Renal cortical epithelial cell (primary cell): ENCODE measurements around the gene SFTA2. TPM values are rescaled to one million over a fixed set of nuclear protein-coding genes. Genes with fewer than 3 reads are reported as not detected.
A peak's percentile ranks its signal among the peaks of the same experiment; 100 is the strongest.
"Not testable (repeated sequence)": the region's sequence is repeated elsewhere in the genome, so short reads cannot be mapped to it uniquely, and the experiment has no call there.

Experiments
- DNase-seq: peaks from one replicate; pipeline ENCODE4 v3.0.0-alpha.2; 2011; ENCODE audit warnings: low read depth
- total RNA-seq: library from RNA; depleted of rRNA; stranded (reverse); fragments of >200 nt; gene quantifications from 2 replicates; pipeline ENCODE4 v1.2.3, GENCODE V29; 2014

SFTA2 gene
- total RNA-seq, 1 donor from 2014 or later, result not detected

DNA sequence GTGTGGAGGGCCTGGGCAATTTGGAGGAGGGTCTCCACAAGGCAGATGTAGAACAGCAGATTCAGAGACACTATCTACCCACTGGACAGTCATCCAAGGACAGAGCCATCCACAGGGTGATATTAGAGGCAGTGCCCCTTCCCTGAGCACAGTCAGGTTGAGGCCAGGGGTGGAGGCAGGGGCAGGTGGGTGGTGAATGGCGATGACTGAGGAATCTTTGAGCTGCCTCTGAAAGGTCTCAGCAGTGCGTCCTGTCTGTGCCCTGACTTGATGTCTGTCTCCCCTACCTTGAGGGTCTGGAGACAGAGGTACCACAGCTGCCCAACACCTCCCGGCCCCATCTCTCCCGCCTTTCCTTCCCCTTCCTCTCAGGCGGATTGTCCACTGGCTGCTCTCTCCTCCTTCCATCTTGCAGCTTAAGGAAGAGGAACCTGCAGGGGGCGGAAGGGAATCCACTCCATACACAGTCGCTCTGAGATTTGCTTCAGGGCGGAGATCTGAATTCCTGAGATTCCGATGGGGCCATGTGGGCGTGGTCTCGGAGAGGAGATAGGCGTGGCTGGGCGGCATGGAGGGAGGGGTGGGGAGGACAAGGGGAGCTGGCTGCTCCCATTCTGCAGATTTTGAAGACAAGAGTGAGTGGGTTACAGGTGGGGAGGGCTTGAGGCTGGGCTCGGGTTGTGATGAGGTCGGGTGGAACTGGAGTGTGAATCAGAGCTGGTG, 10.5 kb upstream of the SFTA2 start:
- peak; percentile 86 for DNase-seq

DNA sequence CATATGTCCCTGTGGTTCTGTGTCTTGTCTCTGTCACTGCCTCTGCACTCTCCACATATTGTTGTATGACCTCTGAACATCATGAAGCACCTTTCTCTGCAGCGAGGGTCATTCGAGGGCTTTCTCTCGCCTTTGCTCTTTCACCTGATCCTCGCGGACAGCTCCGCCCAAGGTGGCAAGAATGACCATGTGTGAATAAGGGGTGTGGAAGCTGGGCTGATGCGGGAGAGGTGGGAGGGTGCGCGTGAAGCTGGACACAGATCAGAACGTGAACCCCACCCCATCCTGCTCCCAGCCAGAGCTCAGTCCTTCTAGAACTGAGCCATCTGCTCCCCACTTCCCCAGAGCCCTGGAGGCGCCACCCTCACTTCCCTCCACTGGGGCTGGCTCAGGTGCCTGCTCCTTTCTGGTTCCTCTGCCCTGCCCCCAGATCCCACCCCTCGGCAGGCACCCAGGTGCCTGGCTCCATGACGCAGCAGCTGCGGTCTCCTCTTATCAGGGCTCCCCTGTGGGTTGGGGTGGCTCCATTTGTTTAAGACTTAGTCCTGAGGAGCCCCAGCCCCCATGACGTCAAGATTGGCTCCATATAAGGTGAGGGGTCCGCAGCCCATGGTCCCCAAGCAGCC, 8.5 kb upstream of the SFTA2 start, which contains the start of gene MUCL3:
Gene MUCL3, plus strand, starts transcription at position 613 of the 626 bp plus-strand sequence. CDS start 27 bp downstream, outside the sequence.
- no peak for DNase-seq

DNA sequence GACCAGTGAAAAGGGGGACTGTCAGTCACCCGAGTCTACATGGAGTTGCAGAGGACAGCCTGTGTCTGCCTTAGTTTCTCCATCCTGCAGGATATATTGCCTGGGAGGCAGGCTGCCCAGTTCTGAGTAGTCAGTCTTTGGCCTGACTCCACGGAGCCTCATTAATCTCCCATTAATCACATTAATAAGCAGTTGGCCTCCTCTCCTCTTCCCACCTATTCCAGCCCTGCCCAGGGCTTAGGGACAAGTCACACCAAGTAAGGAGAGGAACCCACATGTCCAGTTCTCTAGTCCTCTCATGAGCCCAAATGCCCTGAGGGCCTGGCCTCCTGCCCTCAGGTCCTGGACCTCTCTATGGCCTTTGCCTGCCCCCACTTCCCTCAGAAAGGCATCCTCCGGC, 7.5 kb upstream of the SFTA2 start:
- DNase-seq, result no peak

DNA sequence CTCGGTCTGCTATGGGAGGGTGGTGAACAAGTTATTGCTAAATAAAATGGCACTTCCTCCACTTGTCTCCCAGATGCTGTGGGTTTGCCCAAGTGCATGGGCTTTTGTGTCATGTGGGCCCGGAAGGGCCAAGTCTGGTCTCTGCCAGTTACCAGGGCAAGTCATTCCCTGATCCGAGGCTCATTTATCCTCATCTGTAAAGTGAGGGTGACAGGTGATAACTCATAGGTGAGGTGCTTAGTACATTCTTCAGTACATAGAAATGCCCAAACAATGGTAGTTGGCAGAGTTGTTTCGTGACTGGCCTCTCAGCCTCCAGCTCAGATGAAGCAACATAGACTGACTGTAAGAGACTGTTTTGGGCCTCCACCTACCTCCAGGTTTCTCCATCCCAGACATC, 6.8 kb upstream of the SFTA2 start:
- DNase-seq, result no peak

DNA sequence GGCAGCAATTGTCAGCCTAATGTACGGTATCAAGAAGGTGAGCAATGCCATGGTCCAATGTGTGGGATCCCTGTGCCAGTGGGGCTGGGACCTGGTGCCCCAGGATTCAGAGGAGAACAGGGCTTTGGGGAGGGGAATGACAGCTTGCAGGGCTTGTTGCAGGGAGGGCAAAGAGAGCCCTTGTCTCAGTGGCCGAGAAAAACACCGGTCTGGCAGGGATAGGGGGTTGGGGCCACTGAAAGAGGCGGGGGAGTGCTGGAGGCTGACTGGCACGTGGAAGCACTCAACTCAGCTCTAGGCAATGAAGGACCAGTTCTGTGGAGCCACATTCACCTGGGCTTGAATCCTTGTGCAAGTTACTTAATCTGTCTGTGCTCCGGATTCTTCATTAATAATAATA, 5.3 kb upstream of the SFTA2 start:
- no peak for DNase-seq

DNA sequence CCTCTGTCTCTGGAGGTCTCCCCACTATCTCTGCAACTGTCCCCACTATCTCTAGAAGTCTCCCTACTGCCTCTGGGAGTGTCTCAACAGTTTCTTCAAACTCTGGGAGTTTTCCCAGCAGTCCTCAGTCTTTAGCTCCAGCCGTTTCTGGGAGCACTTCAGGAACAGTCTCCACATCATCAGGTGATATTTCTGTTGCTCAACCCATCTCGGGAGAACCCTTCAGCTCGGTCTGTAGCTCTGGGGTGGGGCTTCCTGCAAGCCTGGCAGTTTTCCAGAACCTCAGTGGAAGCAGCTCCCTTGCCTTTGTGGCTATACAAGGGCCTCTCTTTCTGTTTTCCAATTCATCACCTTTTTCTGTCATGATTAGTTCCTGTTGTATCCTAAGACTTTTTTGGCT, 3.0 kb upstream of the SFTA2 start:
- DNase-seq, result peak; percentile 71

DNA sequence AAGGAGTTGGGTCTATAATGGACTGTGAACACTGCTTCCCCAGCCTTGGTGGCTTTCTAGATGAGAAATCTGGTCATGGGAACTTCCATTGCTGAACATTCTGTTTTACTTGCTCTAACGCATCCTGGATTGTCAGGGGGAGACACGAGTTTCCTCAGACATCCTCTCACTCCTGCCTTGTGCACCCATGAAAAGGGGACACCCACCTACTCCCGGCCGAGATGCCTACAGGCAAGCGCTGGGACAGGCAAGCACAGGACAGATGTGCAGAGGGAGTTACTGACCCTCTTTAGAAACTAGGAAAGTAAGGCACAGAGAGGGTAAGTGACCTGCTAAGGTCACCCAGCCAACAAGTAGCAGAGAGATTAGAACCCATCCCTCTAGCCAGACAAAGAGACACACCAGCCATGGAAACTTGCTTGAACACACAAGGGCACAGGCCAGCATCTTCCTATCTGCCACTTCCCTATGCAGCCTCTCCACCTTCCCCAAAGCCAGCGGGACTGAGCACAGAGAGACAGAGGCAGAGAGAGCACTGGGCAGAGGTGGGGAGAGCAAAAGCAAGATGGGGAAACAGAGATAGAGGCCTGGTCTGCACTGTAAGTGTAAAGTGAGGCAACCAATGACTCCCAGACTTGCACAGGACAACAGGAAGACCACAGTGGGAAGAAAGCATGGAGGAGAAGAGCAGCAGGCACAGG, 845 bp upstream of the SFTA2 start:
- no peak for DNase-seq

DNA sequence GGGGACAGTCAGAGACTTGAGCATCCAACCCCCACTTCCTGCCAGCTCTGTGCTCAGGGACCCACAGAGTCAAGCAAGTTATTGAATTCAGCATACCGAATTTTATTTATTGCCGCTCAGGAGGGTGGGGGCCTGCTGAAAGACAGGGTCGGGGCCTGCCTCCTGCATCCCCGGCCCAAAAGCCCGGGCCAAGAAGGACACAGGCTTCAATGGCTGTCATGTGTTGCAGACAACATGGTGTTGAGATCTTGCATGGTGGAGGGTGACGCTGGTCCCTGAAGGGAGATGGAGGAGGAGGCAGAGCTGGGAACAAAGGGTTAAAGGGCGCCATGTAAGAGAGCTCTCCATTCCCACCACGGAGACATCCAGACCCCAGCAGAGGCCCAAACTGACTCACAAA, 698 bp downstream of the SFTA2 start:
- no peak for DNase-seq

DNA sequence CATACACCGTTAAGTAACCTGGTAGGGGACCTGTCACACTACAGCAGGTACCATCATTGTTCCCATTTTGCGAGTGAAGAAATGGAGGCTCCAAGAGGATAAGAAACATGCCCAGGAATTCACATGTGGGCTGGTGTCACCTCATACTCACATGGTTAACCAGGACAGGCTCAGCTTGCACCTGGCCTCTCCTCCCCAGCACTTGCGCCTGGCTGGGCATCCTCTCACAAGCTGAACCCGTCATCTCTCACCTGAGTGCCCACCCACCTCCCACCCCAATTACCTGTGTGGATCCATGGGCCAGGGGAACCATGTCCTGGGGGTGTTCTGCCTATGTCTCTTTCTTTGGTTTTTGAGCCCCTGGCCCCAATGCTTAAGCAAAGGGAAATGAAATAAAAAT, 1.5 kb downstream of the SFTA2 start:
- DNase-seq, result no peak

DNA sequence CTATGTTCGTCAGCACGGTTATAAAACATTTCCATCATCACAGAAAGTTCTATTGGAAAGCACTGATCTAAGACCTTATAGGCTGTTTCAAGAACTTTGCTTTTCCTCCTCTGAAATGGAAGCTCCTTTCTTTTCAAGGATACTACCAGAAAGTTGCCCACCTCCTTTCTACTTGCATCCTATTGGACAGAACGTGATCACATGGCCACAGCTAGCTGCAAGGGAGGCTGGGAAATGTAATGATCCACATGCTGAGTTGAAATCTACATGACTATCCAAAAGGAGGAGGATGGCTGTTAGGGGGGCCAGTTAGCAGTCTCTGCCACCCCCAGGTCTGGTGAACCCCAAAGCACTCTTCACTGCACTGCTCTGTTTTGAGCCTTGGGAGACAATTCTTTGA, 3.3 kb downstream of the SFTA2 start:
- DNase-seq, result no peak

DNA sequence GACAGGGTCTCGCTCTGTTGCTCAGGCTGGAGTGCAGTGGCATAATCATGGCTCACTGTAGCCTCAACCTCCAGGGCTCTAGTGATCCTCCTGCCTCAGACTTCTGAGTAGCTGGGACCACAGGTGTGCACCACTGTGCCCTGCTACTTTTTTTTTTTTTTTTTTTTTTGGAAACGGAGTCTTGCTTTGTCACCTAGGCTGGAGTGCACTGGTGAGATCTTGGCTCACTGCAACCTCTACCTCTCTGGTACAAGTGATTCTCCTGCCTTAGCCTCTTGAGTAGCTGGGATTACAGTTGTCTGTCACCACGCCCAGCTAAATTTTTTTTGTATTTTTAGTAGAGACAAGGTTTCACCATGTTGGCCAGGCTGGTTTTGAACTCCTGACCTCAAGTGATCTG, 4.9 kb downstream of the SFTA2 start:
- DNase-seq, result not testable (repeated sequence)

DNA sequence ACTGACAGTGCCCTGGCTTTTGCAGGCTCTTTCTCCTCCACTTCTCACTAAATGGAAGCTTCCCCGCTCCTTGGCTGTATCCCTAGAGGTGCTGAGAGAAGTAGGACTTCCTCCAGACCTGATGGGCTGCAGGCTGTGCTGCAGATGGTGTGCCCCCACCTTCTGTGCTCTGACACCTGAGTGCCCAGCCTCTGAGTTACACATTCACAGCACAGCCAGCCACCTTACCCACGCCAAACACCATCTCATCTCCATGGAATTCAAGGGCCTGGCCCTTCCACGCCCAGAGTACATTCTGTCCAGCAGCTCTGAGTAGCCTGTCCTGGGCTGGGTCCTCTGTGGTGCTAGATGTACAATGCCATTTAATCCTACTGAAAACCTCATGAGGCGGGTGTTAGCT, 5.3 kb downstream of the SFTA2 start:
- peak; percentile 88 for DNase-seq

DNA sequence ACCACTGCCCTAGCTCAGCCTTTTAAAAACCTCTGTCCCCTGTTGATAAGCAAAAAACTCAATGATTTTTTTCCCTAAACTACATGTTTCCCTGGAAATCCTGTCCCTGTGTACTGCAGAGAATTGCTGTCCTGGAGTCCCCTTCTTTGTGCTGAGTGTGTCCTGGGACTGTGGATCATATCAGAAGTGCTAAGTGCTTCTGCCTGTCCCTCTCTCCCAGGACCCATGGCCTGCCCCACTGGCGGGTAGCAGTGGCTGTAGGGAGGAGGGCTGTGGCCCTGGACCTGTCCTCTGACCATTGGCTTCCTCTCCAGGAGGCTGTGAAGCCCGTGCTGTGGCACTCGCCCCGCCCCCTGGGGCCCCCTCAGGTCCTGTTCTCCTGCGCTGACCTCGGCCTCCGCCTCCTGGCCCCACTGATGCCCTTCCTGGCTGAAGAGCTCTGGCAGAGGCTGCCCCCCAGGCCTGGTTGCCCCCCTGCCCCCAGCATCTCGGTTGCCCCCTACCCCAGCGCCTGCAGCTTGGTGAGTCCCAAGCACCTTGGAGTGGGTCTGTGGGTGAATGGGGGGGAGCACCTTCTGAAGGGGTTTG, 7.8 kb downstream of the SFTA2 start:
- DNase-seq, result not testable (repeated sequence)

DNA sequence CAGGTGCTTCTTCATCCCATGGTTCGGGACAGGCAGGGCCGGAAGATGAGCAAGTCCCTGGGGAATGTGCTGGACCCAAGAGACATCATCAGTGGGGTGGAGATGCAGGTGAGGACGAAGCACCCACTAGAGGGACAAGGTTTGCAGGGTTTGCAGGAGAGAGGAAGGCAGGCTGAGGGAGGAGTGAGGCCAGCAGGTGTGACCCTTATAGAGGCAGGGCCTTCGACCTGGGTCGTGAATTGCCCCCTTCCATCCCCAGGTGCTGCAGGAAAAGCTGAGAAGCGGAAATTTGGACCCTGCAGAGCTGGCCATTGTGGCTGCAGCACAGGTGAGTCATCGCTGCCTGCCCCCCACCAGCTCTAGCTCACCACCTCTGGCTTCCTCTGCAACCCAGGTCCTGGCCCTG, 9.5 kb downstream of the SFTA2 start:
- no peak for DNase-seq

DNA sequence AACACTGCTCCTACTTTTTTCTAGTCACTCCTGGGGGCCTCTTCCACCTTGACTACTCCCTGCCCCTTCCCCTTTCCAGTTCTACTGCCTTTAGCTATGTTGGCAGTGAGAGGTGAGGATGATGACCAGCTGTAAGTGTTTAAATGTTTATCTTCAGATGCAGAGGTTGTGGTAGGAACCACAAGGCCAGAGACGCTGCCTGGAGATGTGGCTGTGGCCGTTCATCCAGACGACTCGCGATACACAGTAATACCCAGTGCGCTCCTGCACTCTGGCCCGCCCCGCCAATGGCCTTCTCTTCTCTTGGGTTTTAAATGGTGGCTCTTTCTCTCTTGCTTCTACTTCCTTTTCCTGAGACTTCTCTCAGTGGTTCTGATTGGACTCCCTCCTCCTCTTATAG, 13.3 kb downstream of the SFTA2 start:
- no peak for DNase-seq

DNA sequence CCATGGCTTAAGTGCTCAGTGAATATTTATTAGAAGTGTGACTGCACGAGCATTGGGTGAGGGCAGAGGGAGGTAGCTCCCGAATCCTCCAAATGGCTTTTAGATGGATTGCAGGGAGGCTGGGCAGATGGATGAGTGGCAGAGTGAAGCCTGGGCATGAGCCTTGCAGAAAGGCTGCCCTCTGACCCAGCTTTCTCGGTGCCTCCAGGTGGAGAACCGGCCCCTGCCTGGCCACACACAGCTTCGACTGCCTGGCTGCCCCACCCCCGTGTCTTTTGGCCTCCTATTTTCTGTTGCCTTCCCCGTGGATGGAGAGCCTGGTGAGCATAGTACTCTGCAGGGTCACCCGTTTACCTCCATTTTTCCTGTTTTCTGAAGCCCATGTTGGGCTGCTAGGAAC, 14.5 kb downstream of the SFTA2 start:
- DNase-seq, result no peak

DNA sequence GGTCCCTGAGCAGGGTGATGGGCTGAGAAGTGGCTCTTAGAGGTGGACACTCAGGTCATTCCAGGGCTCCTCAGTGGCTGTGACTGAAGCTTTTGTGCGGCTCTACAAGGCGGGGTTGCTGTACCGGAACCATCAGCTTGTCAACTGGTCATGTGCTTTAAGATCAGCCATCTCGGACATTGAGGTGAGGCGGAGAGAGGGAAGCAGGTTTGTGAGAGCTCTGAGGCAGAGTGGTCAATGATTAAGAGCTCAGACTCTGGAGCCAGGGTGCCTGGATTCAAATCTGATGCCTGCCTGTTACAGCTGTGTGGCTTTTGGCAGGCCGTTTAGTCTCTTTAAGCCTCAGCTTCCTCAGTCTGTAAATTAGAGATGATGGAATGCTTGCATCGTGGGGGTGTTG, 14.9 kb downstream of the SFTA2 start:
- no peak for DNase-seq

DNA sequence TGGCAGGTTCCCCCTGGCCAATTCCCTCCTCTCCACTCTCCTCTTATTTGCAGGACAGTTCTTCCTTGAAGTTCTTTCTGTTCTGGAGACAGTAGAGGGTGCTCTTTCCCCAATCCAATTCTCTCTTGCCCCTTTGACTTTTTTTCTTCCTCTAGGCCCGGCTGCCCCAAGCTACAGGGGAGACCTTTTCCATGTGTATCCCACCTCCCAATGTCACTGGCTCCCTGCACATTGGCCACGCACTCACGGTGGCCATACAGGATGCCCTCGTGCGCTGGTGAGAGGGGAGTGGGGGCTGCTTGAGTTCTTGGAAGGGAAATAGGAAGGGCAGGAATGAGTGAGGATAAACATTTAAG, 16.4 kb downstream of the SFTA2 start:
- DNase-seq, result peak; percentile 77

DNA sequence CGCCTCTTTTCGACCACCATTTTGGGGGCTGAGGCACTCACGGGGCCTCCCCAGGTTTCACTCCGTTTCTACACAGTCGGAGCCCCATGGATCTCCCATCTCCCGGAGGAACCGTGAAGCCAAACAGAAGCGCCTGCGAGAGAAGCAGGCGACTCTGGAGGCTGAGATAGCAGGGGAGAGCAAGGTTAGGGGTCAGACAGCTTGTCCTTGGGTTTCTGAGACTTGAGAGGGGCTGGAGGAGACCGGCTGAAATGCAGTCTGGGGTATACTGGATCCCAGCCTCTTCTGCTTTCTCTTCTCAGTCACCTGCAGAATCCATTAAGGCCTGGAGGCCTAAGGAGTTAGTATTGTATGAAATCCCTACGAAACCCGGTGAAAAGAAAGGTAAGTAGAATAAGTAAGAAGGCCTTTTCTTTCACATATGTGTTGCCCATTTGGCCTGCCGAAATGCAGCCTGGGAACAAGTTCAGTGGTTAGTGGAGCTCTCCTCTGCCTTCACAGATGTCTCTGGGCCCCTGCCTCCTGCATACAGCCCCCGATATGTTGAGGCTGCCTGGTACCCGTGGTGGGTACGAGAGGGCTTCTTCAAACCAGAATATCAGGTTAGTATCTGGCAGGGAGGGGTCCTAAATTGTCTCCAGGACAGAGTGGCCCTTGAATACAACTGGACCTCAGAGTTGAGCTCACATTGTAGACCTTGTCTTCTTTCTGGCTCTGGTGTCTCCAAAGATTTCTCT, 16.9 kb downstream of the SFTA2 start:
- no peak for DNase-seq

DNA sequence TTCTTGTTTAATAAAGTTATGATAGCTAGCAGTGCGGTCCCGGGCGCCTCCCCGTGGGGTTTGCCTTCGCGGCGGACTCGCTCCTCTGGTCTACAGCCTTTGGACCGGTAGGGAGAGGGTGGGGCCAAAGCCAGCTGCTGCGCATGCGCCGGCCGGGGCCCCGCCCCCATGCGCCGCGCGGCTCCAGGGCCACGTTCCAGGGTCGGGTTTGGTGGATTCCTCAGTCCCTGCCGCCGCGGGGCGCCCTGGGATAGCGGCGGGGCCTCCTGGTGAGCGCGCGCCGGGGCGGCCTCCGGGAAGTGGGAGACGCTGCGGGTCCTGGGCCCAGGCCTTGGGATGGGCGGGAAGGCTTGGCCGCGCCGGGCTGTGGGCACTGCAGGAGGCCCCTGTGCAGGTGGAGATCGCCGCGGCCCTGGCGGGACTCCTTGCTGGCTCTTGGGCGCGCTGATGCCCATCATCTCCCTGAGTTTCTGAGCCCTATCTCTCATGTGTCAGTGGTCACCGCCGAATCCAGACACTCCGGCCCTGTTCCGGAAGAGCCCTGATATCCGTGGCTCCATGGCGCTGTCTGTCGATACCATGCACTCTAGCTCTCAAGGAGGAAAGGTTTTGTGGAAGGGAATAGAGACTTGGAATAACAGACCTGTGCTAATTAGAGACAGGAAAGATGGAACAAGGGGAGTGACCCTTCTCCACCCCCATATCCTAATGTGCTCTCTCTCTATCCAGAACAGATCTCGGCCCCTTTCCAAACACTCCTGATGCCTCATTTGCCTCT, 17.7 kb downstream of the SFTA2 start, which contains the start of gene VARS2:
Gene VARS2, plus strand, starts transcription at position 163 of the 778 bp plus-strand sequence. Its CDS starts 599 bp downstream, at position 762.
- DNase-seq, result peak; percentile 77

DNA sequence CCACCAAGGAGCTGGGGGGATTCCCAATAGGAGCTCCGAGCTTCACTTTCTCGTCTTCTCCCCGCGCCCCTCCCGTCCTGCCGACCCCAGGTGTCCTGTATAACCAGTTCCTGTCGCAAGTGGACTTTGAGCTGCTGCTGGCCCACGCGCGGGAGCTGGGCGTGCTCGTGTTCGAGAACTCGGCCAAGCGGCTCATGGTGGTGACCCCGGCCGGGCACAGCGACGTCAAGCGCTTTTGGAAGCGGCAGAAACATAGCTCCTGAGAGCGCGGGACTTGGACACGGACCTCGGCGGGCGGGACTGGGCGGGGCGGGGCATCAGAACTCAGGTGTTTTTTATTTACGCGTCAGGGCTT, 18.3 kb downstream of the SFTA2 start:
- DNase-seq, result peak; percentile 4
